Measurements from ENCODE around the gene GBGT1.

- TF ChIP-seq YY1 (IDR thresholded peaks at IDR 0.05; ENCODE audit: insufficient read depth, insufficient read length): no peak
- no peak for TF ChIP-seq ZNF274 (IDR thresholded peaks at IDR 0.05; ENCODE audit: low read depth, low read length)
Observed at GRCh38 chr9:133188006-133188842, 24.5 kb upstream of the GBGT1 start.
